ENCODE results near the gene CFAP54.

DNA sequence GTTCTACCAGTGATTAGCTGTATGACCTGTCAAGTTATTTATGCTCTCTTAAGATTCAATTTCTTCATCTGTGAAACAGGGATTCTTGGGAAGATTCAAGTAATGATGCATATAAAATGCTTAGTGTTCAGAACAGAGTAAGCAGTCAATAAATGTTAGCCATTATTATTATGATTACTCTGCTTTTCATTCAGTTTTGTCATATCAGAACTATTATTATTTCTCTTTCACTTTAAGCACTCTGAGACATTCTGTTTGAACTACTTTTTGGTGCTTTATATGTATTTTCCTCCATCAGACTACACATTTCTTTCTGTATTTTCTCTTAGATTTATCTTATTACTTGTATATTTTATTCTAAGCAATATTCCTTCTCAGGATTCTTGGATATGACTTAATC lies 81.2 kb downstream of the CFAP54 start:
- TF ChIP-seq MZF1 (tag by site-specific recombination; IDR thresholded peaks at IDR 0.05; ENCODE audit: borderline replicate concordance), result no peak
- TF ChIP-seq CTCF (tag by site-specific recombination; IDR thresholded peaks at IDR 0.05), result no peak
- no peak for TF ChIP-seq ZNF785 (tag by site-specific recombination; IDR thresholded peaks at IDR 0.05)
- TF ChIP-seq REST (tag by site-specific recombination; IDR thresholded peaks at IDR 0.05), result no peak
- no peak for TF ChIP-seq ZNF121 (tag by site-specific recombination; IDR thresholded peaks at IDR 0.05)
- TF ChIP-seq RBAK (tag by site-specific recombination; IDR thresholded peaks at IDR 0.05), result no peak
- TF ChIP-seq BCL11A (tag by site-specific recombination; IDR thresholded peaks at IDR 0.05; ENCODE audit: low read depth), result no peak
- no peak for TF ChIP-seq ZBTB11 (tag by site-specific recombination; conservative IDR thresholded peaks at IDR 0.05; ENCODE audit: low read depth)
- TF ChIP-seq ZNF23 (tag by site-specific recombination; IDR thresholded peaks at IDR 0.05; ENCODE audit: borderline replicate concordance), result no peak
